H1 (cell line): ENCODE measurements around the gene SLC5A10. TPM values are rescaled to one million over a fixed set of nuclear protein-coding genes. Genes with fewer than 3 reads are reported as not detected.

Source experiments
- ATF3 ChIP-seq: IDR thresholded peaks from 2 replicates; pipeline ENCODE4 v1.6.1; 2011; ENCODE audit warnings: low read depth, mild to moderate bottlenecking, low read length; ENCODE audit not compliant: insufficient read depth
- BACH1 ChIP-seq: IDR thresholded peaks from 2 replicates; pipeline ENCODE4 v1.6.1; 2012; ENCODE audit warnings: low read length, improper control_type of control experiment
- CHD2 ChIP-seq: IDR thresholded peaks from 2 replicates; pipeline ENCODE4 v1.6.1; 2012; ENCODE audit warnings: low read length, improper control_type of control experiment
- CTBP2 ChIP-seq: IDR thresholded peaks from 2 replicates; pipeline ENCODE4 v1.7.0; 2011; ENCODE audit warnings: borderline replicate concordance, mild to moderate bottlenecking, moderate library complexity, mixed read lengths, low read length; ENCODE audit not compliant: insufficient read depth, insufficient read length
- FOSL1 ChIP-seq: IDR thresholded peaks from 2 replicates; pipeline ENCODE4 v1.6.1; 2011; ENCODE audit warnings: mild to moderate bottlenecking, low read depth, low read length, moderate library complexity; ENCODE audit not compliant: insufficient read depth
- HDAC2 ChIP-seq, 2 experiments: fragments of 300-600 bp in 1 of 2; sonication (generic) in 1 of 2; IDR thresholded peaks; 2 replicates each; pipeline ENCODE4 v1.6.1; 2011 to 2012; ENCODE audit warnings: low read depth in 2 of 2, low read length in 2 of 2, mild to moderate bottlenecking in 2 of 2, moderate library complexity in 2 of 2, borderline replicate concordance in 1 of 2, inconsistent platforms in 1 of 2
- JUN ChIP-seq: IDR thresholded peaks from 2 replicates; pipeline ENCODE4 v1.6.1; 2011; ENCODE audit warnings: low read depth, mild to moderate bottlenecking, improper control_type of control experiment, low read length
- KDM1A ChIP-seq: fragments of 200-600, 300-600 bp; sonication (generic); IDR thresholded peaks from 2 replicates; pipeline ENCODE4 v1.7.1; 2016; ENCODE audit warnings: mild to moderate bottlenecking, low read length, borderline replicate concordance
- KDM5A ChIP-seq: fragments of 200-600 bp; IDR thresholded peaks from 2 replicates; pipeline ENCODE4 v1.7.1; 2012; ENCODE audit warnings: mild to moderate bottlenecking, low read length, inconsistent platforms, mixed read lengths
- NANOG ChIP-seq: IDR thresholded peaks from 2 replicates; pipeline ENCODE4 v1.6.1; 2011; ENCODE audit warnings: low read length, low read depth, mild to moderate bottlenecking, inconsistent platforms; ENCODE audit not compliant: insufficient read depth, poor library complexity, severe bottlenecking
- PHF8 ChIP-seq: fragments of 200-600 bp; sonication (generic); conservative IDR thresholded peaks from 2 replicates; pipeline ENCODE4 v1.7.1; 2012; ENCODE audit warnings: low read depth, mild to moderate bottlenecking, inconsistent platforms, low read length, moderate library complexity
- POLR2AphosphoS5 ChIP-seq: IDR thresholded peaks from 2 replicates; pipeline ENCODE4 v1.6.1; 2011; ENCODE audit warnings: low read depth, low read length
- RAD21 ChIP-seq, 2 experiments: IDR thresholded peaks in 1 of 2; conservative IDR thresholded peaks in 1 of 2; 2 replicates each; pipeline ENCODE4 v1.6.1; 2011; ENCODE audit warnings: low read depth in 2 of 2, low read length in 2 of 2, improper control_type of control experiment in 1 of 2, inconsistent platforms in 1 of 2, mild to moderate bottlenecking in 1 of 2, moderate library complexity in 1 of 2
- RXRA ChIP-seq: IDR thresholded peaks from 2 replicates; pipeline ENCODE4 v1.6.1; 2011; ENCODE audit warnings: low read depth, mild to moderate bottlenecking, low read length, moderate library complexity; ENCODE audit not compliant: insufficient read depth
- SIN3A ChIP-seq, 2 experiments: IDR thresholded peaks in 1 of 2; conservative IDR thresholded peaks in 1 of 2; 2 replicates each; pipeline ENCODE4 v1.6.1; 2011 to 2012; ENCODE audit warnings: low read length in 2 of 2, improper control_type of control experiment in 1 of 2, low read depth in 1 of 2, mild to moderate bottlenecking in 1 of 2
- SIRT6 ChIP-seq: IDR thresholded peaks from one replicate; pipeline ENCODE4 v1.7.1; 2012; ENCODE audit warnings: low read length, inconsistent platforms
- SP2 ChIP-seq: IDR thresholded peaks from 2 replicates; pipeline ENCODE4 v1.6.1; 2012; ENCODE audit warnings: mild to moderate bottlenecking, low read length, inconsistent platforms
- SP4 ChIP-seq: IDR thresholded peaks from 2 replicates; pipeline ENCODE4 v1.6.1; 2012; ENCODE audit warnings: low read length, inconsistent platforms
- TAF1 ChIP-seq: IDR thresholded peaks from 2 replicates; pipeline ENCODE4 v1.6.1; 2011; ENCODE audit warnings: mild to moderate bottlenecking, low read depth, low read length
- TAF7 ChIP-seq: optimal IDR thresholded peaks from 2 replicates; pipeline ENCODE3; 2011; ENCODE audit warnings: low read depth, mild to moderate bottlenecking, inconsistent platforms, low read length, moderate library complexity, borderline replicate concordance
- TBP ChIP-seq: IDR thresholded peaks from 2 replicates; pipeline ENCODE4 v1.6.1; 2011; ENCODE audit warnings: low read depth, low read length, improper control_type of control experiment
- ZNF274 ChIP-seq: IDR thresholded peaks from 2 replicates; pipeline ENCODE4 v1.7.0; 2012; ENCODE audit warnings: low read length, borderline replicate concordance; ENCODE audit errors: extremely low read depth
- polyA plus RNA-seq, 7 experiments: library from polyadenylated mRNA; depleted of rRNA in 3 of 7; stranded (reverse) in 5 of 7; unstranded in 2 of 7; fragments of >200 nt in 5 of 7; fragments of 200-250 nt in 2 of 7; gene quantifications; 1 replicate in 5 of 7; 2 replicates in 1 of 7; 4 replicates in 1 of 7; pipeline versions ENCODE4 v1.2.1 to v1.2.3, GENCODE V29; 2011 to 2013; ENCODE audit warnings: missing spikeins in 2 of 7, mixed read lengths in 2 of 7
- total RNA-seq: library from RNA; stranded (reverse); fragmentation: NEBNext Ultra II Directional; extraction: Animal tissue kit (Norgen Biotek cat#: 25700); gene quantifications from 2 replicates; pipeline ENCODE4 v1.2.1, GENCODE V29; 2021
- TF ChIP-seq, protein P1 (sequence below): IDR thresholded peaks from 2 replicates; pipeline ENCODE4 v1.6.1; 2012; ENCODE audit warnings: inconsistent platforms

The SLC5A10 gene
- total and polyA plus RNA-seq, 2 of the 8 experiments (the other 6 are each of a cell fraction or from before 2014, with no cell fraction given), result 0.05 to 0.11 TPM

- TF ChIP-seq NANOG (no peak), SP2 (no peak), SP4 (no peak), RXRA (peak; percentile 83; the same call in 1 of the 2 replicates), BACH1 (no peak), CTBP2 (no peak), TAF7 (peak; percentile 46), CHD2 (no peak), ATF3 (0 out of 2 replicates have a peak, but pooled peaks have one; percentile 42), TAF1 (no peak), RAD21 (IDR thresholded peaks at IDR 0.05 in 1 of 2, conservative IDR thresholded peaks at IDR 0.05 in 1 of 2; ENCODE audit: low read depth in 2 of 2, low read length in 2 of 2) (peak; percentile 96), KDM5A (no peak), SIRT6 (no peak), ZNF274 (no peak), POLR2AphosphoS5 (no peak), KDM1A (no peak), FOSL1 (no peak), PHF8 (no peak), SIN3A (conservative IDR thresholded peaks at IDR 0.05 in 1 of 2, IDR thresholded peaks at IDR 0.05 in 1 of 2; ENCODE audit: low read depth in 1 of 2, low read length in 2 of 2) (no peak), TBP (no peak), HDAC2 (IDR thresholded peaks at IDR 0.05; ENCODE audit: borderline replicate concordance in 1 of 2, low read depth in 2 of 2, low read length in 2 of 2) (no peak), JUN (no peak)
- TF ChIP-seq, protein P1, sequence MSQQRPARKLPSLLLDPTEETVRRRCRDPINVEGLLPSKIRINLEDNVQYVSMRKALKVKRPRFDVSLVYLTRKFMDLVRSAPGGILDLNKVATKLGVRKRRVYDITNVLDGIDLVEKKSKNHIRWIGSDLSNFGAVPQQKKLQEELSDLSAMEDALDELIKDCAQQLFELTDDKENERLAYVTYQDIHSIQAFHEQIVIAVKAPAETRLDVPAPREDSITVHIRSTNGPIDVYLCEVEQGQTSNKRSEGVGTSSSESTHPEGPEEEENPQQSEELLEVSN, result 0 out of 2 replicates have a peak, but pooled peaks have one; percentile 19
Observed at GRCh38 chr17:18960803-18961511, 9.0 kb downstream of the SLC5A10 start (continued).
